HG03439 (cell line): ENCODE results near the gene CELF2.
"Not testable (repeated sequence)": the region's sequence is repeated elsewhere in the genome, so short reads cannot be mapped to it uniquely, and the experiment has no call there.

Experiments
- ATAC-seq: cut with Tn5 transposase; IDR thresholded peaks from one replicate; pipeline ENCODE4 v1.9.1; 2021; ENCODE audit warnings: mild to moderate bottlenecking, moderate library complexity; ENCODE audit not compliant: unreplicated experiment

CELF2 gene

GRCh38 chr10:11017570-11018431 lies at the start of gene CELF2:
TSS of gene CELF2 (plus strand) at chr10:11017872. CDS start at chr10:11018090, 218 bp downstream.
- ATAC-seq: peak; percentile 81

DNA sequence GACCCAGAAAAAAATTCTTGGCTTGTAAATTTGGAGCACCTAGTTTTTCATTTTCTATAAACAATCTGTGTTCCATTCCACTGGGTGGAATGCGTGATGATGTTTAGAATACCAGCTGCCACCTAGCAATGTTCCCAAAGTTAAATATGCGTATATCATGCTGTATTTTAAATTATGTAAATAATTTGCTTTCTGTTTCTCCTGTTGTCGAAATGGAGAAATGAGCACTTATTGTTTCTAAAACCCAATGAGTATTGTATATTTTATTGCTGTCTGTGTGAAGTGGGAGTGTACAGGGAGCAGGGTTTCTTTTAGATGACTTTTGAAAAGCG lies 49.4 kb upstream of the CELF2 start:
- no peak for ATAC-seq

DNA sequence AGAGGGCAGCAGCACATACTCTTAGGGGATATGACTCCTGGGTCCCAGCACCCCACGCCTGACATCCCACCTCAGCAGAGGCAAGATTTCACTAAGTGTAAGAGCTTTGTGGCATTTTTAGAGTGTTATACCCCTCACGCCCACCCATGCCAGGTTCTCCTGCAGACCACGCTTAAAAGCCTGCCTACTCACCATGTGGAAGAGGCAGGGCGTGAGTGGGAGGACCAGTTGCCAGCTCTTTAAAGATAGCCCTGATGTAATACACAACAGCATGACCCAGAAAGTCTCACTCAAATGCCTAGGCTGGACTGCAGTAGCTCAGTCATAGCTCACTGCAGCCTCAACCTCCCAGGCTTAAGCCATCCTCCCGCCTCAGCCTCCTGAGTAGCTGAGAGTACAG lies 44.4 kb upstream of the CELF2 start:
- no peak for ATAC-seq

DNA sequence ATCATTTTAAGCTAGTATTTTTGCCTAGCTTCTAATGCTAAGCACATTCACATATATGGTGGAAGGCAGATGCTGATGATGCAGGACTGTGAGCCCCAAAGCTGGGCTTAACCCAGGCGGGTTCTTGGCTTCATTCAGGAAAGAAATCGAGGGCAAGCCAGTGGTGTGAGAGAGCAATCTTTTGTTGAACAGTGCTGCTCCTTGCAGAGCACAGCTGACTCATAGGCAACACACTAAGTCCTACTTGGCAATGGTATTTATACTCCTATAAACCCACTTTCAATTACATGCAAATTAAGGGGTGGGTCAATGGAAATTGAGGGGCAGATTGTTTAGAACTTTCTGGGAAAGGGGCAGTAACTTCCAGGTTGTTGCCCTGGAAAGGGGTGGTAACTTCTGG lies 42.0 kb upstream of the CELF2 start:
- ATAC-seq: no peak

DNA sequence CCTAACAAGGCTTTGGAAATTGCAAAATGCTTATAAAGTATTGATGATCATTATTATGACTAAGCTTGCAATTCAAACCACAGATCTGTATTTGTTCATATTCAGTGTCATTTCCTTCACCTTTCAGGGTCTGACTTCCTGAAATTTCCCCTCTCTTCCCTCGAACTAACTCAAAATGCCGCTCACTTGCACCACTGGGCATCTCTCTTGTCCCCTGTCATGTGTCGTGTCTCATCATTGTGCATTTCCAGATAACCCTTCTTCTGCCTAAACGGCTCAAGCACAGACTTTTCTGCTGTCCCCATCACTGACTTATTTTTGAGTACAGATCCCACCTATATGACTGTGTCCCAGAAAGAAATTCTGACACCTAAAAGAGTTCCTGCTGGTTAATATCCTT lies 41.0 kb upstream of the CELF2 start:
- ATAC-seq: no peak

DNA sequence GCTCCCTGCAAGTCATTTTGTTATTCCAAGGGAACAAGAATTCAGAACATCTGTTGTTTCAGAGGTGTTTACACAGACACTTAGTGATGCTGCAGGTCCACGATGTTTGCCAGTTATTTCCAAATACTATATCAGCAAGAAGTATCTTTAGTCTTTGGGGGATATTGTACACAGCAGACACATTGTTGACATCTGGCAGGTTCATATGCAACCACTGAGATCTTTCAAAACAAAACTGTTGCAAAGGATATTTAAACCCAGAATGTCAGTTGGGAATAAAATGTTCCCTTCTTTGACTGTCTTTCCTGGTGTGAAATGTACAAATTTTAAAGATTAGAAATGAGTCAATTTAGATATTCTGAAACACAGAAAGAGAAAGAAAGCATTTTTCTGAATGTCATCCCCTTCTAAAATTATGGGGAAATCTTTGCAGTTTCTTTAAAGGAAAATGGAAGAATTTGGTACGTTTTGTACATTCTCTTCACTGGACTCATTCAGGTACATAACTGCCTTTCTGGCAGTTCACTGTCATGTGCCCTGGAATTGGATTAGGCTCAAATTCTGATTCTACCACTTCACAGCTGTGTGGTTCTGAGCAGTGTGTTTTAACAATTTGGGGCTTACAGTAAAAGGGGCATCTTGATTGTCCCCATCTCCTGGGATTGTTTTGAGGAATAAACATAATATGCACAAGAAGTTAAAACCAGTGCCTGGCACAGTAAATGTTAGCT lies 40.3 kb upstream of the CELF2 start:
- ATAC-seq: no peak

- ATAC-seq: no peak
Observed at GRCh38 chr10:10977978-10978377, 39.7 kb upstream of the CELF2 start.

GRCh38 chr10:10985361-10985760 lies 32.3 kb upstream of the CELF2 start:
- no peak for ATAC-seq

- ATAC-seq: no peak
Observed at GRCh38 chr10:10986606-10987005, 31.1 kb upstream of the CELF2 start.

DNA sequence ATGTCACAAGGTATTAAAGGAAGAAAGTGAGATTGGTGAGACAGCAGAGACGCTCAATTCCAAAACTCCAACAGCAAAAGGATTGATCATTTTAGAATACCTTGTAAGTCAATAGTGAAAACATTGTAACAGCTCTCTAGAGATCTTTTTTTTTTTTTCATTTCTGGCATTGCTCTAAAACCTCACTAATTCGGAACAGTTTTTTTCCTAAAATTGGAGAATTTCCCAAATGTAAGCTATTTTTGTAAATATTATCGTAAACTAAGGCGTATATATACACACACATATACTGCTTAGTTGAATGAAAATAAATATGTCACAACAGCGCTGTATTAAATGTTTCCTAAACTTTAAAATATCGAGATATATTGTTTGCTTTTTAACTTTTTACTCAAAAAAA lies 30.6 kb upstream of the CELF2 start:
- no peak for ATAC-seq

DNA sequence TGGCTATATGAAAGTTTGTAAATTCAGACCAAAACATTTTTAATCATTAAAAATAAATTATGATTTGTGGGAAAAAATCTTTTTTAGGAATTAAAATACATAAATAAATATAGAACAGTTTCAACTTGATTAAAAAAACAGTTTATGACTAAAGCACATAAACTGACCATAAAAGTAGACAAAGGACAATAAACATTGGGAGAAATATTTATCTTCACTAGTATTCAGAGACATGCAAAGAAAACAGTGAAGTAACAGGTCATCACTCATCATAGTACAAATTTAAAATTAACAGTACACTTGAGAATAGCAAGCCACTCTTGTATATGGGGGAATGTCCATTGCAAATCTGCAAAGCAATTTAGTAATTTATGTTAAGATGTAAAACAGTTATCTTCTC lies 28.0 kb upstream of the CELF2 start:
- ATAC-seq: no peak

- ATAC-seq: no peak
Observed at GRCh38 chr10:10991144-10991543, 26.5 kb upstream of the CELF2 start.

GRCh38 chr10:10992072-10992471 lies 25.6 kb upstream of the CELF2 start:
- ATAC-seq: no peak

DNA sequence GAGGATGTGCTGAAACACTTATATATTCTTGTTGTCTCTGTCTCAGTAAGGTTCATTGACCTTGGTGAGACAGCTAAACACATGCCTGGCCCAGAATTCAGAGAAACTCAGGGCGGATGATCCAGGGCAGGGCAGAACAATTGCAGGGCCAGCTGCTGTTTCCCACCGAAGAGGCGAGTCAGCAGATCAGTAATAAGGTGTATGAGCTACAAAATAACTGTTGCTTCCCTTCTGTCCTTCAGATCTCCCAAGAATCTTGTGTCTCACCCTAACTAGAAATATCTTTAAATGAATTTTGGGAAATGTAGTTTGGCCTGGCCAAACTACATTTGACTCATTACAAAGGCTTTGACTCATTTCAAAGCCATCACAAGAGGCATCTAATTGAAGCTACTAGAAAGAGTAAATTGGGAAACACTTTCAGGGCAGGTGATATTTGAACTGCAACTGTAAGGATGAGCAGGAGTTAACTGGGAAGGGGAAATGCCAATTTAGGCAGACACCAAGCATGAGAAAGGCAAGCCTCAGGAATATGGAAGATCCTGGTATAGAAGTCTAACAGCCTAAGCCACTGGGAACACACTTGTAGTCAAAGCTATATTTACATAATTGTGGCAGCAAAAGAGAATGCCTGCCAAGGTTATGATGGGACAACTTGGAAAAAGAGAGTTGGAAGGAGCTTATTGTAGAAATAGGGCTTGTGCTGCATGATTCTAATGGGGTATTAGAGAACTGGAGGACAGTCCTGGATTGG lies 24.5 kb upstream of the CELF2 start:
- ATAC-seq: no peak

- no peak for ATAC-seq
Observed at GRCh38 chr10:10993785-10994184, 23.9 kb upstream of the CELF2 start.

DNA sequence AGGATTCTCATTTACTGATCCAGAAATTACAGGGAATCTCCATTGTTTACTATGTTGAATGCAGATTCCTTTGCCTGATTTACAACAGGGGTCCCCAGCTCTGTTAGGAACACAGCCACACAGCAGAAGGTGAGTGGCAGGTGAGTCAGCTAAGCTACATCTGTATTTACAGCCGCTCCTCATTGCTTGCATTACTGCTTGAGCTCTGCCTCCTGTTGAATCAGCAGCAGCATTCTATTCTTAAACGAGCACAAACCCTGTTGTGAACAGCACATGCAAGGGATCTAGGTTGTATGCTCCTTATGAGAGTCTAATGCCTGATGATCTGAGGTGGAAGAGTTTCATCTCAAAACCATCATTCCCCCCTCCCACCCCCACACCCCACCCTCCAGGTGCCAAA lies 23.3 kb upstream of the CELF2 start:
- ATAC-seq: no peak

DNA sequence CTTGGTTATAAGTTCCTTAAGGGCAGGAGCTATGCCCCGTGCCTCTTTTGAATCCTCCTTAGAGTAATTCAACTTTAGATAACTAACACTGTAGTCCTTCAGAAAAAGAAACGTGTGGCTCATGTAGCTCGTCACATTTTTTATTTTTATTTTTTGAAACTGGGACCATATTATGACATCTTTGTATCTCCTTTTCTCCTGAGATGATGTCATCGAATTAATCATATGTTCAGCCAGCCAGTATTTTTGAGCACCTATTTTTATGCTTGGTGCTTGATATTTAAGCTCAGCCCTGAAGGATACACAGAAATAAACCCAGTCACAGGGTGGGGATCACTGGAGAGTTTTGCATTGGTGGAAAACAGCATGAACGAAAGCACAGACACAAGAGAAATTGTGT lies 22.6 kb upstream of the CELF2 start:
- no peak for ATAC-seq

DNA sequence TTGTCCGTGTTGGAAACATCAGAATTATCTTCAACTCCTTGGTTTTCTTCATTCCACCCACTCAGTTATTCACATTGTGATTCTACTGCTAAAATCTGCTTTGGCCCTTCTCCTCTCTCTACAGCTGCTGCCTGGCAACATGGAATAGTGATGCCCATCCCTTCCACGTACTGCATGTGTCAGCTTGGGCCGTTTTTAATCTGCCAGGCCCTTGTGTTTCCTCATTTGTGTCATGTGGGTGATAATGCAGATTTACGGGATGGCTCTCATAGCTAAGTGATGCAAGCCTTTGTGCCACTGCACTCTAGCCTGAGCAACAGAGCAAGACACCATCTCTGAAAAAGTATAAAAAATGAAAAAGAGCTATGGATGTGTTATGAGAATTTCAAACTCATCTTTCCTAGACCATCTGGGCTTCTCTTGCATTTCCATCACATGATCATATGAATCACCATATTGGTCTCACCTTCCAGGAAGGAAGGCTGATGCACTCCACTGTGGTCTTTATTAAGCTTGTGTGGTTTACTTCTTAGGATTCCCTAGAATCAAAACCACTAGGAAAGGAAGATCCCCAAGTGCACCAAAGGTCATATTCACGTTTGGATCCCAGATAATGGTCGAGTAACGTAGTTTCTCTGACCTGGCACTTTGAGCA lies 20.6 kb upstream of the CELF2 start:
- ATAC-seq: no peak

DNA sequence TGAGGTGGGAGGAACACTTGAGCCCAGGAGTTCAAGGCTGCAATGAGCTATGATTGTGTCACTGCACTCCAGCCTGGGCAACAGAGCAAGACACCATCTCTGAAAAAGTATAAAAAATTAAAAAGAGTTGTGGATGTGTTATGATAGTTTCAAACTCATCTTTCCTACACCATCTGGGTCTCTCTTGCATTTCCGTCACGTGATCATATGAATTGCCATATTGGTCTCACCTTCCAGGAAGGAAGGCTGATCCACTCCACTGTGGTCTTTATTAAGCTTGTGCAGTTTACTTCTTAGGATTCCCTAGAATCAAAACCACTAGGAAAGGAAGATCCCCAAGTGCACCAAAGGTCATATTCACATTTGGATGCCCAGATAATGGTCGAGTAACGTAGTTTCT lies 18.2 kb upstream of the CELF2 start:
- not testable (repeated sequence) for ATAC-seq

- ATAC-seq: no peak
Observed at GRCh38 chr10:11002485-11002884, 15.2 kb upstream of the CELF2 start.

GRCh38 chr10:11002916-11003315 lies 14.8 kb upstream of the CELF2 start:
- ATAC-seq: no peak
